ENCODE results near the gene ADGRG1.

ADGRG1 gene

DNA sequence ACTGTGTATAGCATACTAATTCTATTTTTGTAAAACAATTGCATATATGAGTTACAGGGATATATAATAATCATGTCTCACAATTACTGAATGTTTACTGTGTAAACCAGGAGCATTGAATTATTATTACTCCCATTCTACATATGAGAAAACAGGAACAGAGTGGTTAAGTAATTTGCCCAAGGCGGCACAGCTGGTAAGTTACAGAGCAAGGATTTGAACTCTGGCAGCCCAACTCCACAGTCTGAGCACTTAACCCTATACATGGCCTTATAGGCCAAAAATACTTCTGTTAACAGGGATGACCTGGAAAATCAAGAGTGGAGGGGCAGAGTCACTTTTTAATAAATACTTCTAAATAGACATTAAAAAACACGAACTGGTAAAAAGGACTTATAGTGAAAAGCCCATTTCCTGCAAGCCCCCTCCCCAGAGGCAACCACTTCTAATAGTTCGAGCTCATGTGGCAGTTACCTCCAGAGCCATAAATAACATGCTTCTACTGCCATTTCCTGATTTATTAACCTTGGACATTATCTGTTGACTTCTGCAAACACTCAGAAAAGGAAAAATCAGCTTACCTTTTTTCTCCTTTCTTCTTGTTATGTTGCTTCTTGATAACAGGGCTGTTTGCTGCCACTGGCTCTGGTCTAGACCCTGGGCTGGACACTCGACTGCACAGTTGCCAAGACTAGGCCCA is 22.1 kb upstream of the ADGRG1 start:
- DNase-seq, result no peak

DNA sequence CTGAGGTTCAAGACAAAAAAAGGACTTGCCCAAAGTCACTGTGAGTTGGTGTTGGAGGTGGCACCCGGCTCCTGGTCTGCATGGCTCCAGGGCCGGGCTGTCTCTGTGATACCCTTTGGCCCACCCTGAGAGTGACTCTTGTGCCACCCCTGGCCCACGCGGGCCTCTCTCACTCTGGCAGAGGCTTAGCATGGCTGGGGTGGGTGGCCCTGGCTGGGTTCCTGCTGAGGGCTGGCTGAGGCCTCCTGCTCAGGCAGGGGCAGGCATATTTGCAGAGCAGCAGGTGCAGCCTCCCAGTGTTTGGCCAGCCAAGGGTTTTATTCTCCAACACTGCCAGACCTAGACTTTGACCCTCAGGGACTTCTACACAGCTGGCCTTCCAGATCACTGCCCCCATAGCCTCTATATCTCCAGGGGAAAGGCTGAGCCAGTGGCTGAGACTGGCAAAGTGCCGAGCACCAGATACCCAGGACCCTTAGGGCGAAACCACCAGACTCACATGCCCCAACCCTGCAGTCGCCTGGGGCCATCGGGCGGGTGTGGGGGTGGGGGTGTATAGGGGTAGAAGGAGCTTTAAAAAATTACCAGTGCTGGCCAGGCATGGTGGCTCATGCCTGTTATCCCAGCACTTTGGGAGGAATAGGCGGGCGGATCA is 21.5 kb upstream of the ADGRG1 start:
- DNase-seq, result no peak

DNA sequence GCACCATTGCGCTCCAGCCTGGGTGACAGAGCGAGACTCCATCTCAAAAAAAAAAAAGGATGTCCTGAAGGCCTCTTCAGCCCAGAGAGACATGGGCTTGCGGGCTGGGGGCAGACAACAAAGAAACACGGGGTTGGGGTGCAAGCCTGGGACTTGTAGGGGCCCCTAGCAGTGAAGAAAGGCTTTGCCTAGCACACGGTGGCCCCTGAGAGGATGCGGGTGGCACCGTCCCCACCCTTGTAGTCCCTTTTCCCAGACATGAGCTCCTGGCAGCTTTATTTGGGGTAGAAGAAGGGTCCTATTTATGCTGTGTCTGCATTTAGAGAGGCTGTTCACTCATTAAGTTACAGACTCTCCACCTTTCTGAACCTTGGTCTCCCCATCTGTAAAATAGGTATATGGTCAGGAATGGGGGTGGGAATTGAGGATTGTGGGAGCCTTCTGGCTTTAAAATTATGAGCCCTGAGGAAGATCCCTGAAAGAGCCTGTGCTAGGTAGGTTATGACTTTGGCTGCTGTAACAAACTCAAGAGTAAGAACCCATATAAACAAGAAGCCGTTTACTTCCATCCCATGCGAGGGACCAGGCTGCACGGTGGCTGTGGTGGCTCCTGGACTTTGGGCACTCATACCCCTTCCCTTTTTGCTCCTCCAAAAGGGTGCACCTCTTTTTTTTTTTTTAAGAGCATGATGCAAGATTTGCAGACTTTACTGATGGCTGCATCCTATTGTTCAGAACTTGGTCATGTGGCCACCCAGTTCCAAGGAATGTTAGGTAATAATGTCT is 20.6 kb upstream of the ADGRG1 start:
- DNase-seq, result no peak

DNA sequence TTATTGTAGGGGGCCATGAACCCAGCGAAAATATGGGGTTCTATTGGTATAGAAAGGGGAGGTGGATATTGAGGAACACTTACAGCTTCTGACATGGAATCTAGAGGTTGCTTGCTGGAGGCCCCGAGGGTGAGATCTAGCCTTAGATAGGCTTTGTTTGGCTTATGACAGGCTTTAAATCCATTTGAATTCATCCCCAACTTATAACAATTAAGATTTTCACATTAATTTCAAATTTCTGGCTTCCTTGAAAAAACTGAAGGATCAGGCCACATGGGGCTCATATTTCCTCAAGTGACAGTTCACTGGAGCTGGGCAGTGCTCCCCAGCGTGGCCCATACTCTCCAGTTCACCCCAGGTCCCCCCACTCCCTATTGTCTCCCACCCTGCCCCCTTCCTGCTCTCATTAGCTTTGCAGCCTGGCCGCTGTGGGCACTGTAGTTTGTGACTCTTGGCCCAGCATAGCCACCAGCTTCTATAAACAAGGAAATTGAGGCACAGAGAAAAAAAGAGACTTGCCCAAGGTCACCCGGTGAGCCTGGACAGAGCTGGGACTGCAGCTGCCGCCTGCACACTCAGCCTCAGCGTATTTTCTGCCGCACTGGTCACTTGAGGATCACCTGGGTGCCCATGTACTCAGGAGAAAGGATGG is 19.8 kb upstream of the ADGRG1 start:
- DNase-seq, result no peak

DNA sequence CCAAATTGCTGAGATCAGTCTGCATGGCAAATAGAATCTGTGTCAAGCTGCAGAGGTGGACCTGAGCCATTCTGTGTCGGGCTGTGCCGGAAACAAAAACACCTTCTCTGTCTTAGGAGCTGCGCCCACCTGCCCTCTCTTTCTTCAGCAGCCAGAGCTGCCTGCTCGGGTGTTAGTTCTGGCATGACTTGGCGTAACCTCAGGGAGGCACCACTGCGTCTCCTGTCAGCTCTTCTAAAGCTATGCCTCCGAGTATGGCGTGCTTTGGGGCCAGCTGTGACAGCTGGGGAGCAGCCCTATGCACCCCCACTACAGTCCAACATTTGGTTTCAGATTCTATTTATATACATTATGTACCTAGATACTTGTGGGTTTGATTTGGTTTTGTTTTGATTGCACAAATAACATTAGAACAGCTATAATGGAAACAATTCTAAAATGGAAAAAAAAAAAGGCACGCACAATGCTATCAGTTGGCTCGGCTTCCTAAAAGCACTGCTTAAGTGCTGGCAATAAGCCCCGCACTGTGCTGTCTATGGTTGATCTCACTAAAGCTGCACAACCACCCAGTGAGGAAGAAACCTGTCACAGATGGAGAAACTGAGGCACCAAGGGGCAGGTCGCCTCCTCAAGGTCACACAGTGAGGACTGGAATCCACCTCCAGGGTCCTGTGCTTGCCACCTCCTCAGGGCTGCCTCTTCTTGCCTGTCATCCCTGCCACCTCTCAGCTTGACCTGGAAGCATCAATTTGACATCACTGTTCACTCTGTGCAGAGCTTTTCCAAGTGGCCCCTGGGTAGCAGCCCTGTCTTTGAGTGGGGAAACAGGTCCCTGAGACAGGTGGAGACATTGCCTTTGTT is 18.7 kb upstream of the ADGRG1 start:
- DNase-seq, result no peak

DNA sequence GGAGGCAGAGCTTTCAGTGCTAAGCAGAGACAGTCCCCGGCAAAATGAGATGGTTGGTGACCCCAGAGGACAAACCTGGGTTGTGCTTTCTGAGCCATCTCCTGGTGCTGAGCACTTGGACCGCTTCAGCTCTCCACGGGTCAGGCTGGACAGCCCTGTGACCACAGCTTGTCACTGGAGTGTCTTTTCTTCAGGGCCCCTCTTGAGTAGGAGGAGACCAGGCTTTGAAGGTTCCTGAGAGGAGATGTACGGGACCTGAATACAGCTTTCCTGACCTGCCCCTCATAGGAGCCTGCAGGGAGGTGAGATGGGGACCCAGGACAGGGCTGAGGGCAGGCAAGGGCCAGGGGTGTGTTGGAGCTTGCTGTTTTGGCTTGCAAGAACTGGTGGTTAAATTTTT is 17.8 kb upstream of the ADGRG1 start:
- no peak for DNase-seq

DNA sequence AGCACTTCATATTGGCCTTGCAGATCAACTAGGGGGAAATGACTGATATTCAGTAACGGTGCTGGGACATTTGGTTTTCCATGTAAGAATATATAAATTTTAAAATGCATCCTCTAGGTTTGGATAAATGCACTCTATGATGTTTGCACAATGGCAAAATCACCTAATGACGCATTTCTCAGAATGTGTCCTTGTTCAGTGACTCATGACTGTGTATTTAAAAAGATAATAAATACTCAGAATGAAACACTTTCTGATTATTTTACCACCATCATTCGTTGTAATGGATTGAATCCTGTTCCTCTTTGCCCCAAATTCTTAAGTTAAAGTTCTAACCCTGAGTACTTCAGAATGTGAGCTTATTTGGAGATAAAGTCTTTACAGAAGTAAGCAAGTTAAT is 17.2 kb upstream of the ADGRG1 start:
- no peak for DNase-seq

DNA sequence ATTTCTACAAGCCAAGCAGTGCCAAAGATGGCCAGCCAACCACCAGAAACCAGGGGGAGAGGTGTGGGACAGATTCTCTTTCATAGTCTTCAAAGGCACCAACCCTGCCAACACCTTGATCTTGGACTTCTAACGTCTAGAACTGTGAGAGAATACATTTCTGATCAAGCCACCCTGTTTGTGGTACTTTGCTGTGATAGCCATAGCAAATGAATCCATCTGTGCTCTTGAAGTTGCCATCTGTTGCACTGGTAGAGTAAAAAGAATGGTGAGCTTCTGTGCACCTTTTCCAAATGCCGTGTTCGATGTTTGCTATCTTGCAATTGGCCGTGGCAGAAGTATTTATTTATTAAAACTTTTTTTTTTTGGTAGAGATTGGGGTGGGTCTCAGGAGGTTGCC is 16.7 kb upstream of the ADGRG1 start:
- no peak for DNase-seq

DNA sequence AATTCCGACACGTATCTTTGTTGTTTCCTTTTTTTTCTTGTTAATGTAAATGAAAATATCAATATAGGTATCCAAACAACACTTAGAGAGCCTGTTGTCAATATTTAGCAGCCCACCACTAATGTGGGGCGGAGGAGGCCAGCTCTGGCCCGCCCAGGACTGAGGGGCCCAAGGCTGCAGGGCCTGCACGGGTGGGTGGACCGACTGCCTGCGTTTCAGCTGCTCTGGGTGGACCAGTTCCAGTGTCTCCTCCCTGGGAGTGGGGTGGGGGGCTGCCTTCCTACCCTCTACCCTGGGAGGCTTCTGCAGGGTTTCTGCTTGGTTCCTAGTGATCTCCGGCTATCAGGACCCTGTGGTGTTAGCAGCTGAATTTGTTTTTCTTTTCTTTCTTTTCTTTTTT is 15.9 kb upstream of the ADGRG1 start:
- no peak for DNase-seq

DNA sequence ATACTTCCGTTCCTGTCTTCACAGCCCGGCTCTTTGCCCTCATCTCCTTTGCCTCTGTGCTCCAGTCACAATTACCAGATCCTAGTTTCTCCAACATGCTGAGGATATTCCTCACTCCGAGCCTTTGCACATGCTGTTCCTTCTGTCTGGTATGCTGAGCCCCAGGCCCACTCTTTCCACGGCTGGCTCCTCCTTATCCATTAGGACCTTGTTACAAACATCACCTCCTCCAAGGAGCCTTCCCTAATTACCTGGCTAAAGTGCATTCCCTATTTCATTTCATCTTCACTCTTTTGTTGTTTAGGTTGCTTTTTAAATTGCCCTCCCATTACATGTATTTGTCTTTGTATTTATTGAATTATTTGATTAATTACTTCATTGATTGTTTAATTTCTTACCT is 14.9 kb upstream of the ADGRG1 start:
- DNase-seq, result no peak

DNA sequence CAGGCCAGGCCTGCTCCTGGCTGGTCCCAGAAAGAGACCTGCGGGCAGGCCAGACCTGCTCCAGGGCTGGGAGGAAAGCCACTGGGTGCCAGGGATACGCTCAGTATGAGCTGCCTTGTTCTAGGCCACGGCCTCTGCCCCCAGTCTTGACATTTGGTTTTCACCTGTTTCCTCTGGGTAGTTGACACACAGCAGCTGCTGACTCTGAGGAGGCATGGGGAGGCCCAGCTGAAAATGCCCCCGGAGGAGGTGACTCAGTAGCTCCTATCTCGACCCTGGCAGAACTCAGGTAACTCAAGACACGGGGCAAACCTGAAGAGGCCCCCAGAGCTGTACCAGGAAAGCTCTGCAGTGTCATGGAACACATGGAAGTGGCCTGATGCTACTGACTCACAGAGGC is 13.9 kb upstream of the ADGRG1 start:
- DNase-seq, result no peak

DNA sequence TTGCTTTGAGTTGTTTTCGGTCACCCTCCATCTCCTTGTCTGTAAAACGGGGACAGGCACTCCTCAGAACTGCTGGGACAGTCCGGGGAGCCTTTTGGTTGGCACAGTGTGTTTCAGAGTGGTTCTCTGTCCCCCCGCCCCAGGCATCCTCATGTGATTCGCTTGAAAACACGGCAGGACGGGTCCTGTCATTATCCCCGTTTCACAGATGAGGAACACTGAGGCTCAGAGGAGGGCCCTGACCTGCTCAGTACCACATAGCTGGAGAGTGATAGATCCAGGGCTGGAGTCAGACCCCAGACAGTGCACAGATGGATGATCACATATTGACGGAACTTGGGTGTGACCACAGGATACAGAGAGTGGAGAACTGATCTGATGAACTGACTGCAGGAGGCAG is 13.5 kb upstream of the ADGRG1 start:
- DNase-seq, result no peak

DNA sequence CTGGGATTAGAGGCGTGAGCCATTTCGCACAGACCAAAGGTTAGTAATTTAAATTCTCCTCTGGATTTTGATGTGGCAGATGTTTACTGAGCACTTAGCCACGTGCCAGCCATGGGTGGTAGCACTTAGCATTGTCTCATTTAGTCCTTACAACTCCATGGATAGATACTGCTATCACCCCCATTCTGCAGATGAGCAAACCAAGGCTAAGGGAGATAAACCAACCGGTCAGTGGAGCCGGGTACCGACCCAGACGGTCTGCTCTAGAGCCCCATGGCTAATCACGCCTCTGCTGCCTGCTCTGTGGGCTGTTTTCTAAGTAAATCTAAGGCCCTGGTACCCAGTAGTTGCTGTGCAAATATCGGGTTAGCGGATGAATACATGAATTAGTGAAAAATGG is 12.6 kb upstream of the ADGRG1 start:
- no peak for DNase-seq

DNA sequence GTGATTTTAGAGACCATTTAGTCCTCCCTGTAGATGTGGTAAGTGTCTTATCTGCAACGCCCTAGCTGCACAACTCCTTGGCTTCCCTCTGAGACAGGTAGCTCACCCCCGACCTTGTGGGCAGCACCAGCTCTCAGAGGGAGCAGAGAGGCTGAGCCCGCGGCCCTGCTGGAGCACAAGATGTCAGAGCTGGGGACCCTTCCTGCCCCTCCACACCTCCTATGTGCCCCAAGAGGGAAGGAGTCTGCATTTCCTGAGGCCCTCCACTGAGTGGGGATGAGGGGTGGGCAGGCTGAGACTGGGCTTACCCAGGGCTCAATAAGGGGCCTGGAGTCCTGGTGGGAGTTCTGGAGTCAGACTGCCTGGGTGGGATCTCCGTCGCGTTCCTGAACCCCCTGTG is 12.2 kb upstream of the ADGRG1 start:
- DNase-seq, result no peak

DNA sequence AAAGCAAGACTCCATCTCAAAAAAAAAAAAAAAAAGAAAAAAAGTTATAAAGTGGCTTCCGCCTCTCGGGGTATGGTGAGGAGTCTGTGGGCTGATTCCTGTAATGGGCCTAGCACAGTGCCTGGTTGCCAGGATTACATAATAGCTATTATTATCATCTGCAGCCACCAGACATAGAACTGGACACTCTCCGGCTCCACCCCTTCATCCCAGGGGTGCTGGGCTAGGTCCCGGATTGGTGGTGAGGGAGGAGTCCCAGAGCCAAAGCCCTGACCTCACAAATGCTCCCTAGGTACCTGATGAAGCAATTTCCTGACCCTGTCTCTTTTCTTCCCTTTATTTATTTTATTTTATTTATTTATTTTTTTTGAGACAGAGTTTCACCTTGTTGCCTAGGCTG is 11.6 kb upstream of the ADGRG1 start:
- no peak for DNase-seq

DNA sequence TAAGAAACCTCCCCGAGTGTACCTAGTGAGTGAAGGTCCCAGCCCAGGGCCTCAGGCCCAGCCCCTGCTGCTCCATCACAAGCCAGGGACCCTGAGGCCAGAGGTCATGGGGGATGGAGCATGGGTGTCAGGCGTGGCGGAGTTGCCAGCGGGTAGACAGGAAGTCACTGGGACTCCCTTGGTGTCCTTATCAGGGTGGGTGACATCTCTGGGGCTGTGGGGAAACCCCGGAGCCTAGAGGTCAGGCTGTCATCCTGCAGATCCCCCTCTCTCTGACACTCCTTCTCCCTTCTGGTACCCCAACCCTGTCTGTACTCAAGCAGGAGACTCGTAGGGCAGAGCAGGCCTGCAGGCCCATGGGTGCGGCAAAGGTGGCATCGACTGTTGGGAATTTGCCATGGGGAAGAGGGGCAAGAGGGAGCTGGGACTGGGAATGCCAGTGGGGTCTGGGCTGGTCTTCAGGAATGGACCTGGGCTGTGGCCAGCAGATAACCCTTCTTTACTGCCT is 10.8 kb upstream of the ADGRG1 start:
- DNase-seq, result no peak

DNA sequence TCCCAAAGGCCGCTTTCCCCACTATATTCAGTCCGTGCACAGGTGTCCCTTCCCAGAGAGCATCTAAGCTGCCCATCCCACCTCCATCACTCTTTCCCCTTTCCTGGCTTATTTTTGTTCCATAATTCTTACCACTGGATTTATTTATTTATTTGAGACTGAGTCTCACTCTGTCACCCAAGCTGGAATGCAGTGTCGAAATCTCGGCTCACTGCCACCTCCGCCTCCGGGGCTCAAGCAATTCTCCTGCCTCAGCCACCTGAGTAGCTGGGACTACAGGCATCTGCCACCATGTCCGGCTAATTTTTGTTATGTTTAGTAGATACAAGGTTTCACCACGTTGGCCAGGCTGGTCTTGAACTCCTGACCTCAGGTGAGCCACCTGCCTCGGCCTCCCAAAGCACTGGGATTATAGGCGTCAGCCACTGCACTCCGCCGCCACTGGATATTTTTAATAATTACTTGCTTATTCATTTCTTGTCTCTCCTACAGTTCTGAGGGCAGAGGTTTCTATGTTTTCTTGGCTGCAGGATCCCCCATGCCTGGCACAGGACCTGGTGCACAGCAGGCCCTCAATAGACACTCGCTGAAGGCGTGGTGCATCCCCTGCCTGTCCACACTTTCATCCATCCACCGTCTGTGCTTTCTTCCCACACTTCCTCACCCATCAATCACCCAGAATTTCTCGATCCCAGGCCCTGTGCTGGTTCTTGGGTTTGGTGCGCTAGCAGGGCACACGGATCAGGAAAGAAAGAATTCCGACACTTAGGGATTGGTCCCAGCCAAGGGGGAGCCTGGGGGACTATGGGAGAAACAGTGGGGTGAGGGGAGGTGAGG is 9.9 kb upstream of the ADGRG1 start:
- DNase-seq, result no peak

DNA sequence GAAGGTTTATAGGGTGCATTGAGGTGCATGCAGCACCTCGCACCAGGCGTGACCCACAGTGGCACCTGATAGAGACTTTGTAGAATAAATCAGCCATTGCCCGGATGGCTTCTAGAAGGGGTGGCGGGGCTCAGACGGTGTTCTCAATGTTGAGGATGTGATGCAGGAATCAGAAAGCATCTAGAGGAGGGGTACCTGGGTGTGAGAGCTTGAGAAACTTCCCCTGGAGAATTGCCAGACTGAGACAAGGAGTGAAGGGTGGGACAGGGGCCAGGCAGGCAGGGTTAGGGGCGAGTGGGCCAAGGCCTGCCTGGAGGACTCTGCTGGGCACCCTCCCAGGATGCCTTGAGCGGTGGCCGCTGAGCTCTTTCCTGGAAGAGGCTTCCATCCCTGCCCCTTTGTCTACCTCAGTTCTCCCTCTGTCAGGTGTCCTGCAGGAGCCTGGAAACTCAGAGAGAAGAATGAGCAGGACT is 9.3 kb upstream of the ADGRG1 start:
- no peak for DNase-seq

DNA sequence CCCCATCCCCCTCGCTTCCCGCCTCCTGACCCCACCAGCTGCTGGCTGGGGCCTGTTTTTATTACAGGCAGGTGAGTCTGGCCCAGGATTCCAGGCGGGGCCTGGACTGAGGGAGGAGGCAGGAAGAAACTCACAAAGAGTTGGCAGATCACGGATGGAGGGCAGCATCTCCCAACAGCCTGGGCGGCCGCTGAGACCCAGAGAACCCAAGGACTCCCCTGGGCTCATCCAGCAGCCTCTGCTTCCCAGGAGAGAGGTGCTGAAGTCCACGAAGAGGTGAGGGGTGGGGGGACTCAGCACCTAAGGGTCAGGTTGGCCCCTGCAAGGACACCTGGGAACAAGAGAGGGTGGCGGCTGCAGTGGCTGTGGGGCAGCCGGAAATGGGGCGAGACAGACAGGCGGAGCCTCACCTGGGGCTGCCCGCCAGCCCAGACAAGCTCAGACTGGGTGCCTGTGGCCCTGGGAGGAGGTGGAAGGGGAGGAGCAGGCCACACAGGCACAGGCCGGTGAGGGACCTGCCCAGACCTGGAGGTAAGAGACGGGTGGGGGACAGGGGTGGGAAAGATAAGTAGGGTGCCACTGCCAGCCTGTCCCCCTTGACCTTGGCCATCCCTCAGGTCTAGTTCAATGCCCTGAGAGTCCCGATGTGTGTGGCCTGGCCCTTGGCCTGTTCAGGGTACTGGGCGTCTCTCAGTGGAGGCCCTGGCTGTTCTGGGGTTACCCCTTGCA is 8.7 kb upstream of the ADGRG1 start:
- DNase-seq, result no peak

DNA sequence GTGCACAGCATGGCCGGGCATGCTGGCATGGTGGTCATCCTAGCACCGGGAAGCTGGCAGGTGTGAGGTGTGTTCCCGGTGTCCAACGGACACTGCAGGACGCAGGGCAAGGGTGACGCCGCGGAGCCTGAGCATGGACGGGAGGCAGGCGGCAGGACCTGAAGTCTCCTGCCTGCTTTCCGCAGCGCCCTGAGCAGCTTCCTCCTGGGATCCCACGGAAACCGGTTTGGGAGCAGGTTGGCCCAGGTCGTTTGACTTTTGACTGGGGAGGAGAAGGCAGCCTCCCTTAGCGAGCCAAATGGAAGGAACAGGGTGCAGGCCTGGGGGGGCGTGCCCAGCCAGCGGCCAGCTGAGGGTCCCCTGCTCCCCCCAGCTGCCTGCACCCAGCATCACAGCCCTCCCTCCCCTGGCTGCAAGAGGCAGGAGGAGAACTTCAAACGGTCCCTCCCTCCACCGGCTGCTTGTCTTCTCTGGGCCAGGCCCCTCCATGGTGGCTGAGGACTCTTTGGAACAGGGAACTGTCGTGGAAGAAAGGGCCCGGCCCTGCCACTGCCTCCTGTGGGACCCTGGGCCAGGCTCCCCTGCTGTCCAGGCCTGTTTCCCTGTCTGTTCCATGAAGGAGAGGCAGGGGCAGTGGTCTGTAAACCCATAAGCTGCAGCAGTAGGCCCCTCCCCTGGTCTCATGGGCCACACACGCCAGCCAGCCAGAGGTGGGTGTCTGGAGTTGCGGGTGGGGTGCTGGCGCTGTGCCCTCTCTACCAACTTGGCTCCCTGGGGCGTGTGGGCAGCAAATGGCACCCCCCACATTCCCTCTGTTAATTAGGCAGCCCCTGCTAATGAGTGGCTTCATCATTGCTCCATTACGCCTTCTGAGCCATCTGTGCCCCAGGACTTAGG is 7.8 kb upstream of the ADGRG1 start:
- DNase-seq, result no peak

Data from fibroblast of skin of right biceps (primary cell).